Measurements from ENCODE around the gene IGSF8.

Gene IGSF8

DNA sequence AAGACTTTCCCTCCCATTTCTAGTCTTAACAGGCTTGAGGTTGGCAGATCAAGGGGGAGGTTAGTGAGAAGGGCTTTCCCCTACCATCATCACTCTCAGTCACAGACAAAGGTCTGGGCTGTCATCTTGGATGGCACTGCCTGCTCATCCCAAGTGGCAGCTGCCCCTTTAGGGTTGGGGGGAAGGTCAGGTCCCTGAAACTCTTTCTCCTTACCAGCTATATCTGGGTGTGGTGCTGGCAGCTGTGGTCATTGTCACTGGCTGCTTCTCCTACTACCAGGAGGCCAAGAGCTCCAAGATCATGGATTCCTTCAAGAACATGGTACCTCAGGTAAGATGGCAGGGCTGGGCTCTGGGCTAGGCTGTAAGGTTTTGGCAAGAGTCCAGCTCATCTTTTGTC, 25.3 kb upstream of the IGSF8 start:
- no peak overlapping the region for H3K4me3 ChIP-seq (ENCODE audit: control insufficient read depth, low read depth, low read length)
- DNase-seq (ENCODE audit: low read depth), result no peak
- TF ChIP-seq, protein P1, sequence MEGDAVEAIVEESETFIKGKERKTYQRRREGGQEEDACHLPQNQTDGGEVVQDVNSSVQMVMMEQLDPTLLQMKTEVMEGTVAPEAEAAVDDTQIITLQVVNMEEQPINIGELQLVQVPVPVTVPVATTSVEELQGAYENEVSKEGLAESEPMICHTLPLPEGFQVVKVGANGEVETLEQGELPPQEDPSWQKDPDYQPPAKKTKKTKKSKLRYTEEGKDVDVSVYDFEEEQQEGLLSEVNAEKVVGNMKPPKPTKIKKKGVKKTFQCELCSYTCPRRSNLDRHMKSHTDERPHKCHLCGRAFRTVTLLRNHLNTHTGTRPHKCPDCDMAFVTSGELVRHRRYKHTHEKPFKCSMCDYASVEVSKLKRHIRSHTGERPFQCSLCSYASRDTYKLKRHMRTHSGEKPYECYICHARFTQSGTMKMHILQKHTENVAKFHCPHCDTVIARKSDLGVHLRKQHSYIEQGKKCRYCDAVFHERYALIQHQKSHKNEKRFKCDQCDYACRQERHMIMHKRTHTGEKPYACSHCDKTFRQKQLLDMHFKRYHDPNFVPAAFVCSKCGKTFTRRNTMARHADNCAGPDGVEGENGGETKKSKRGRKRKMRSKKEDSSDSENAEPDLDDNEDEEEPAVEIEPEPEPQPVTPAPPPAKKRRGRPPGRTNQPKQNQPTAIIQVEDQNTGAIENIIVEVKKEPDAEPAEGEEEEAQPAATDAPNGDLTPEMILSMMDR (IDR thresholded peaks at IDR 0.05; ENCODE audit: control insufficient read depth, insufficient read depth, low read depth, low read length, missing control alignments), result no peak

DNA sequence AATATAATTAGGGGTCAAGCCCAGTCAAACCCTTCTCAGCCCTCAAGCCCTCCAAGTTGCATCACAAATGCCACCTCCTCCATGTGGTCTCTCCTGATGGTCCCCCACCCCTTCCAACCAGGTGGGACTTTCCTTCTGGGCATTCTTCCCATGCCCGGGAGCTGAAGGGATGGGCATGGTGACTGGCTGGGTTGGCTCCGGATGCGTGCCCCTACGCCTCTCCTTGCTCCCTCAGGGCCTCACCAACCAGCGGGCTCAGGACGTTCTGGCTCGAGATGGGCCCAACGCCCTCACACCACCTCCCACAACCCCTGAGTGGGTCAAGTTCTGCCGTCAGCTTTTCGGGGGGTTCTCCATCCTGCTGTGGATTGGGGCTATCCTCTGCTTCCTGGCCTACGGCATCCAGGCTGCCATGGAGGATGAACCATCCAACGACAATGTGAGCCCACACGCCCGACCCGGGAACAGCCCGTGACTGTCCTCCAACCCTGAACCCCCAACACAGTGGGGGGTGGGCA, 24.6 kb upstream of the IGSF8 start:
- TF ChIP-seq, protein P1 (IDR thresholded peaks at IDR 0.05; ENCODE audit: control insufficient read depth, insufficient read depth, low read depth, low read length, missing control alignments), result no peak
- H3K4me3 ChIP-seq (ENCODE audit: control insufficient read depth, low read depth, low read length), result no peak overlapping the region
- DNase-seq (ENCODE audit: low read depth), result no peak

DNA sequence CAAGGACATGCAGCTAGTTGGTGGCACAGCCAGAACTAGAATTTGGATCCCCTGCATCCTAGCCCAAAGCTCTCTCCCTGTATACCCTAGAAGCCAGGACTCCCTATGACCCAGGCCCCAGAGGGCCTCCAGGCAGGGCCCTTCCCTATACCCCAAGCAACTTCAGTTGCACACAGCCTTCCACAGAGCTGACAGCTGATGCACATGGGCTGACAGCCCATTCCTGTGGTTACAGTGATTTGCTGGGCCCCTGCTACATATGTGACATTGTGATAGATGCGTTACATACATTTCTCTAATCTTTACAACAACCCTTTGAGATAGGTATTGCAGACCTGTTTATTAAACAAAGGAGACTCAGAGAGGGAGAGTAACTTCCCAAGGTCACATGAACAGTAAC, 23.0 kb upstream of the IGSF8 start:
- no peak for DNase-seq (ENCODE audit: low read depth)
- TF ChIP-seq, protein P1 (IDR thresholded peaks at IDR 0.05; ENCODE audit: control insufficient read depth, insufficient read depth, low read depth, low read length, missing control alignments), result no peak
- no peak overlapping the region for H3K4me3 ChIP-seq (ENCODE audit: control insufficient read depth, low read depth, low read length)

DNA sequence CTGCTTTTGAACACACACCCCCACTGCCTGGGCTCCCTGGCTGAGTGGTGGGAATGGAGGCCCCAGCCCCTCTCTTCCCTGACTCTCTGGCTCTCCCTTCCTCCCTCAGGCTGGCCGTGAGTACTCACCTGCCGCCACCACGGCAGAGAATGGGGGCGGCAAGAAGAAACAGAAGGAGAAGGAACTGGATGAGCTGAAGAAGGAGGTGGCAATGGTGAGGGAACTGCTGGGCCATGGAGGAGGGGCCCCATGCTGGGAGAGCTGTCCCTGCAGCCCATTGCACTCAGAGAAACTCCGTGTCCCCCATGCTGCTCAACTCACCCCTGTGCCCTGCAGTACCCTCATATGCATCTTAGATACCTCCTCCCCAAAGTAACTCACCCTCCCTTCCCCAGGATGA, 22.4 kb upstream of the IGSF8 start:
- TF ChIP-seq, protein P1 (IDR thresholded peaks at IDR 0.05; ENCODE audit: control insufficient read depth, insufficient read depth, low read depth, low read length, missing control alignments), result no peak
- DNase-seq (ENCODE audit: low read depth), result no peak
- H3K4me3 ChIP-seq (ENCODE audit: control insufficient read depth, low read depth, low read length), result no peak overlapping the region

DNA sequence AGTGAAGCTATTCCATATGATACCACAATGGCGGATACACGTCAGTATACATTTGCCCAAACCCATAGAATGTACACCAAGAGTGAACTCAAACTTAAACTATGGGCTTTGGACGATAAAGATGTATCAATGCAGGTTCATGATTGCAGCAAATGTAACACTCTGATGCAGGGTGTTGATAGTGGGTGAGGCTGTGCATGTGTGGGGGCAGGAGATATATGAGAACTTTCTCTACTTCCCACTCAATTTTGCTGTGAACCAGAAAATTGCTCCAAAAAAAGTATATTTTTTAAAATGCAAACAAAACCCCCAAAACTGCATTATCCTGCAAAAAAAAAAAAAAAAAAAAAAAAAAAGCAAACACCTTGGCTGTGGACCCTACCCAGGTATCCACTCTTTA, 20.5 kb upstream of the IGSF8 start:
- DNase-seq (ENCODE audit: low read depth), result no peak
- H3K4me3 ChIP-seq (ENCODE audit: control insufficient read depth, low read depth, low read length), result no peak overlapping the region
- TF ChIP-seq, protein P1 (IDR thresholded peaks at IDR 0.05; ENCODE audit: control insufficient read depth, insufficient read depth, low read depth, low read length, missing control alignments), result no peak

DNA sequence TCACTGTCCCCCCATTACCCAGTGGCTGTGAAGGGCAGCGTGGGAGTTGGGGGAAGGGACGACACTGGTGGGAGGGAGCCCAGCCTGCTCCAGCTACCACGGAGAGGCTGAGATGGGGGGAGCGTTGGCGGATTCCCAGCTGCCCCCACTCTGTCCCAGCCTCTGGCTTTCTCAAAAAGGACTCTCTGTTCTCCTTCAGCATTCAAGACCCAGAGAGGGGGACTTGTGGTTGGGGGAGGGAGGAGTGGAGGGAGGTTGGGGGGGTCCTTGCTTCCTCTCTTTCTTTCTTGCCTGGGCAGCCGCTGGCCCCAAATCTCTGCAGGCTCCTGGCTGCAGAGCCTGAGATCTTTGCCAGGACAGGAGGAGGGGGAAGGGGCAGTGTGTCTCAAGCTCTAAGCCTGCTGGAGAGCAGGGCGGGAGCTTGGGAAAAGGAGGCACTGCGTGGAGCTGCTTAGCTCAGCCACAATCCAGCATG, 19.3 kb upstream of the IGSF8 start:
- no peak for DNase-seq (ENCODE audit: low read depth)
- H3K4me3 ChIP-seq (ENCODE audit: control insufficient read depth, low read depth, low read length), result no peak overlapping the region
- TF ChIP-seq, protein P1 (IDR thresholded peaks at IDR 0.05; ENCODE audit: control insufficient read depth, insufficient read depth, low read depth, low read length, missing control alignments), result no peak

DNA sequence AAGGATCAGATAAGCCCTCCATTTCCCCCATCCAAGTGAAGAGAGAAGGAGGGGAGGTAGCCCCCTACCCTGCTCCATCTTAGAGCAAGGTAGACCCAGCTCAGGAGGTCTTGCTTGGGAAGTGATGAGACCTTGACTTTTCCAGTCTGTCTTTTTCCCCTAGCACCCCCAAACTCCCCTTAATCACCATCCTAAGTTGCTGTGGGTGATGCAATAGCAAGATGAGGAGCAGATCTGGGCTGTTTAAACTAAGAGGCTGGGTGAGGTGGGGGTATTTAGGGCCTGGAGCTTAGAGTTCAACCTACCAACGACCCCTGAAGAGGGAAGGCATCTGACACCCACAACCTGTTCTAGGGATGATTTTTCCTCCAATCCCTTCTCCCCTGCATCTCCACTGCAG, 18.9 kb upstream of the IGSF8 start:
- TF ChIP-seq, protein P1 (IDR thresholded peaks at IDR 0.05; ENCODE audit: control insufficient read depth, insufficient read depth, low read depth, low read length, missing control alignments), result no peak
- no peak for DNase-seq (ENCODE audit: low read depth)
- H3K4me3 ChIP-seq (ENCODE audit: control insufficient read depth, low read depth, low read length), result no peak overlapping the region

Measured in AG09309 (cell line).